Caco-2 (cell line): ENCODE results near the gene TMEM43. TPM values are rescaled to one million over a fixed set of nuclear protein-coding genes. Genes with fewer than 3 reads are reported as not detected.
"Not testable (repeated sequence)": the region's sequence is repeated elsewhere in the genome, so short reads cannot be mapped to it uniquely, and the experiment has no call there.

Source experiments
- BruUV-seq: library from RNA; stranded (reverse); fragments of 400-500 nt; replicated peaks from 2 replicates; lab custom pipeline; 2021; lab: Mats Ljungman, UMichigan
- CTCF ChIA-PET: fragments of 300-600 bp; sonication (Branson Sonifier 250); formaldehyde crosslinking; loops from one replicate; lab custom pipeline; 2022; ENCODE audit warnings: antibody characterized with exemption; lab: Charles Lee
- POLR2A ChIA-PET: fragments of 300-600 bp; sonication (Branson Sonifier 250); formaldehyde crosslinking; loops from one replicate; lab custom pipeline; 2022; ENCODE audit warnings: antibody characterized with exemption; lab: Charles Lee
- DNase-seq, 2 experiments: peaks; one replicate each; pipeline versions ENCODE4 v3.0.0 to v3.0.0-alpha.2; 2020 to 2022
- H3K27me3 ChIP-seq: replicated peaks from 2 replicates; pipeline ENCODE4 v1.6.0; 2011; ENCODE audit warnings: low read length; ENCODE audit not compliant: control insufficient read depth, insufficient read depth
- H3K36me3 ChIP-seq: 2 replicates; pipeline ENCODE4 v1.5.1; 2011; ENCODE audit warnings: low read length; ENCODE audit not compliant: control insufficient read depth, insufficient read depth
- H3K4me1 ChIP-seq: fragments of 250-450 bp; sonication (Bioruptor Pico); 2 replicates; pipeline ENCODE4 v1.5.1; 2020; ENCODE audit warnings: mild to moderate bottlenecking
- H3K4me3 ChIP-seq: 2 replicates; pipeline ENCODE4 v1.5.1; 2011; ENCODE audit warnings: low read depth, mild to moderate bottlenecking, control low read depth, low read length
- H3K9me3 ChIP-seq: fragments of 250-450 bp; sonication (Bioruptor Pico); 2 replicates; pipeline ENCODE4 v1.5.1; 2020; ENCODE audit warnings: mild to moderate bottlenecking, moderate library complexity
- H3K27ac Mint-ChIP-seq: one replicate; pipeline ENCODE4 v1.8.0; 2022; ENCODE audit warnings: mixed read lengths; ENCODE audit not compliant: unreplicated experiment
- H3K27me3 Mint-ChIP-seq: one replicate; pipeline ENCODE4 v1.8.0; 2022; ENCODE audit warnings: mixed read lengths; ENCODE audit not compliant: insufficient read depth, unreplicated experiment
- H3K36me3 Mint-ChIP-seq: one replicate; pipeline ENCODE4 v1.8.0; 2022; ENCODE audit warnings: mild to moderate bottlenecking, mixed read lengths; ENCODE audit not compliant: insufficient read depth, unreplicated experiment
- H3K4me1 Mint-ChIP-seq: one replicate; pipeline ENCODE4 v1.8.0; 2022; ENCODE audit warnings: low read depth, mixed read lengths; ENCODE audit not compliant: unreplicated experiment
- H3K4me3 Mint-ChIP-seq: one replicate; pipeline ENCODE4 v1.8.0; 2022; ENCODE audit warnings: mild to moderate bottlenecking, moderate library complexity, mixed read lengths; ENCODE audit not compliant: unreplicated experiment
- H3K9me3 Mint-ChIP-seq: one replicate; pipeline ENCODE4 v1.8.0; 2022; ENCODE audit warnings: mixed read lengths; ENCODE audit not compliant: unreplicated experiment
- CTCF ChIP-seq, 2 experiments: fragments of 200-600 bp in 1 of 2; IDR thresholded peaks; 1 replicate in 1 of 2; 2 replicates in 1 of 2; pipeline versions ENCODE4 v1.5.1 to v1.8.0; 2011 to 2022; ENCODE audit warnings: antibody characterized with exemption in 1 of 2, control low read depth in 1 of 2, inconsistent platforms in 1 of 2, low read depth in 1 of 2, low read length in 1 of 2, mild to moderate bottlenecking in 1 of 2, moderate library complexity in 1 of 2; ENCODE audit not compliant: insufficient read depth in 1 of 2, severe bottlenecking in 1 of 2, unreplicated experiment in 1 of 2
- intact Hi-C: fragments of 100-400 bp; cut with micrococcal nuclease; formaldehyde crosslinking; loops from one replicate; pipeline ENCODE4 v1.10.0; 2022; ENCODE audit not compliant: unreplicated experiment
- total RNA-seq: library from RNA; stranded (reverse); gene quantifications from 2 replicates; pipeline ENCODE4 v1.2.3, GENCODE V29; 2022

TMEM43 gene
- total RNA-seq, 1 experiment from 2014 or later: 35.2 TPM

- peaks cover 5% of the 10 kb centered on the region; the same call in 1 of the 2 replicates for H3K9me3 ChIP-seq
- POLR2A ChIA-PET: no interaction called here
- CTCF ChIA-PET: no interaction called here
- H3K27me3 ChIP-seq: no peaks in the 10 kb centered on the region
- Mint-ChIP-seq H3K9me3 (peaks cover 32% of the 10 kb centered on the region), H3K4me1 (no peaks in the 10 kb centered on the region), H3K36me3 (no peaks in the 10 kb centered on the region), H3K27ac (no peak overlapping the region), H3K27me3 (no peaks in the 10 kb centered on the region), H3K4me3 (no peak overlapping the region)
- no peak for TF ChIP-seq CTCF (IDR thresholded peaks at IDR 0.05; ENCODE audit: insufficient read depth in 1 of 2, low read depth in 1 of 2, low read length in 1 of 2, severe bottlenecking in 1 of 2, unreplicated experiment in 1 of 2)
- DNase-seq: no peak
- H3K4me3 ChIP-seq: no peak overlapping the region
- no TSS peak for BruUV-seq
- intact Hi-C loops: no loop called here
- H3K36me3 ChIP-seq: no peaks in the 10 kb centered on the region
- H3K4me1 ChIP-seq: peaks cover 6% of the 10 kb centered on the region
These were observed 31.0 kb upstream of the TMEM43 start for GRCh38 chr3:14093831-14094230.

- no peaks in the 10 kb centered on the region for H3K4me1 Mint-ChIP-seq
- H3K9me3 Mint-ChIP-seq: peaks cover 17% of the 10 kb centered on the region
- H3K27me3 ChIP-seq: no peaks in the 10 kb centered on the region
- no peak overlapping the region for H3K4me3 Mint-ChIP-seq
- ChIA-PET POLR2A (no interaction called here), CTCF (no interaction called here)
- peaks cover 6% of the 10 kb centered on the region for H3K4me1 ChIP-seq
- intact Hi-C loops: no loop called here
- no peaks in the 10 kb centered on the region for H3K36me3 Mint-ChIP-seq
- H3K27ac Mint-ChIP-seq: no peak overlapping the region
- H3K27me3 Mint-ChIP-seq: no peaks in the 10 kb centered on the region
- no peak for DNase-seq
- TF ChIP-seq CTCF (IDR thresholded peaks at IDR 0.05; ENCODE audit: insufficient read depth in 1 of 2, low read depth in 1 of 2, low read length in 1 of 2, severe bottlenecking in 1 of 2, unreplicated experiment in 1 of 2): no peak
- BruUV-seq: no TSS peak
- no peaks in the 10 kb centered on the region for H3K9me3 ChIP-seq
- H3K4me3 ChIP-seq: no peak overlapping the region
- H3K36me3 ChIP-seq: no peaks in the 10 kb centered on the region
These were observed 28.1 kb upstream of the TMEM43 start for GRCh38 chr3:14096742-14097141.

DNA sequence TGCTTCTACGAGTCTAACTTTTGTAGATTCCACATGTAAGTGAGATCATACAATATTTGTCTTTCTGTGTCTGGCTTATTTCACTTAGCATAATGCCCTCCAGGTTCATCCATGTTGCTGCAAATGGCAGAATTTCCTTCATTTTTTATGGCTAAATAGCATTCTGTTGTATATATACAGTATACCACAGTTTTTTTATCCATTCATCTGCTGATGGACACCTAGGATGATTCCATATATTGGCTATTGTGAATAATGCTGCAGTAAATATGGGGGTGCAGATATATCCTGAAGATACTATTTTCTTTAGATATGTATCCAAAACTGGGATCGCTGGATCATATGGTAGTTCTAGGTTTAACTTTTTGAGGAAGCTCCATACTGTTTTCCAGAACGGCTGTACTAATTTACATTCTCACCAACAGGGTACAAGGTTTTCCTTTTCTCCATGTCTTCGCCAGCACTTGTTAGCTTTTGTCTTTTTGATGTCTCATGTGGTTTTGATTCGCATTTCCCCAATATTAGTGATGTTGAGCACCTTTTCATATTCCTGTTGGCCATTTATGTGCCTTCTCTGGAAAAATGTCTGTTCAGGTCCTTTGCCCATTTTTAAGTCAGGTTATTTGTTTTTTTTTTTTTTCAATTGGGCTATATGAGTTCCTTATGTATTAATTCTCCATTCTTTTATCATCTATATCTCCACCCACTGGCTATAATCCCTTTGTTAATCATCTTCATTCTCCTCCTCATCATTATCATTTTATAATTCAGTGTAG is 27.0 kb upstream of the TMEM43 start:
- peaks cover 17% of the 10 kb centered on the region for H3K9me3 Mint-ChIP-seq
- H3K27me3 ChIP-seq: no peaks in the 10 kb centered on the region
- no peak for DNase-seq
- ChIA-PET POLR2A (no interaction called here), CTCF (no interaction called here)
- no peak overlapping the region for H3K4me3 Mint-ChIP-seq
- no peaks in the 10 kb centered on the region for H3K4me1 ChIP-seq
- no peak for TF ChIP-seq CTCF (IDR thresholded peaks at IDR 0.05; ENCODE audit: insufficient read depth in 1 of 2, low read depth in 1 of 2, low read length in 1 of 2, severe bottlenecking in 1 of 2, unreplicated experiment in 1 of 2)
- no peak overlapping the region for H3K4me3 ChIP-seq
- no peaks in the 10 kb centered on the region for H3K9me3 ChIP-seq
- BruUV-seq: no TSS peak
- no peak overlapping the region for H3K27ac Mint-ChIP-seq
- no peaks in the 10 kb centered on the region for H3K36me3 ChIP-seq
- H3K36me3 Mint-ChIP-seq: no peaks in the 10 kb centered on the region
- intact Hi-C loops: no loop called here
- no peaks in the 10 kb centered on the region for H3K4me1 Mint-ChIP-seq
- no peaks in the 10 kb centered on the region for H3K27me3 Mint-ChIP-seq

GRCh38 chr3:14109821-14110220 is 15.0 kb upstream of the TMEM43 start:
- POLR2A ChIA-PET, H3K27me3 Mint-ChIP-seq, H3K4me3 ChIP-seq, H3K27ac Mint-ChIP-seq, H3K4me1 ChIP-seq, intact Hi-C loops, H3K9me3 ChIP-seq, H3K27me3 ChIP-seq, BruUV-seq, H3K4me1 Mint-ChIP-seq, H3K4me3 Mint-ChIP-seq, DNase-seq, H3K9me3 Mint-ChIP-seq, H3K36me3 ChIP-seq: not testable (repeated sequence)
- CTCF ChIA-PET: interaction anchor here (1.1 kb wide), 1 partner anchor 213 kb away, joined by 3 read pairs; no protein-coding TSS in a partner anchor
- peaks cover 12% of the 10 kb centered on the region for H3K36me3 Mint-ChIP-seq
